Fibroblast of mammary gland (primary cell): ENCODE measurements around the gene SLC4A7.
"Not testable (repeated sequence)": the region's sequence is repeated elsewhere in the genome, so short reads cannot be mapped to it uniquely, and the experiment has no call there.

Experiments used
- DNase-seq: peaks from one replicate; pipeline ENCODE4 v3.0.0-alpha.2; 2010; ENCODE audit warnings: low read depth
- H3K4me3 ChIP-seq: 2 replicates; pipeline ENCODE4 v1.5.1; 2011; ENCODE audit warnings: low read depth, mild to moderate bottlenecking, low read length, moderate library complexity; ENCODE audit not compliant: control insufficient read depth
- TF ChIP-seq, protein P1 (sequence below): conservative IDR thresholded peaks from 2 replicates; pipeline ENCODE4 v1.5.1; 2011; ENCODE audit warnings: low read depth, low read length, inconsistent platforms; ENCODE audit not compliant: control insufficient read depth, insufficient read depth

The SLC4A7 gene

DNA sequence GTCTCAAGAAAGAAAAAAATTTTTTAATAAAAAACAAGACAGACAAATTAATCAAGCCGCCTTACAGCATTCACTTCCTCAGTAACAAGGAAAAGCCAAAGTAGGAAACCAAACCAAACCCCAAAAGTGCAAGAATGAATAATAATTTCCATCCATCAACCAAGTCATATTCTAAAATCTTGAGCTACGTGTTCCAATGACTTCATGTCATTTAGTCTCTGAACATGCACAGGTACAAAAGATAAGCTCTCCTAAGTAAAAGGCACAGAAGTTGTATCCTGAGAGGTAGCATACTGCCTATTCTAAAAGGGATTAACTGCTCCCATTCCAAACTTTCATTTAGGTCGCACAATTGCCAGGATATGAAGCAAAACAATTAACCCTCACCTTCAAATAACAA is 29.7 kb downstream of the SLC4A7 start:
- DNase-seq: no peak

DNA sequence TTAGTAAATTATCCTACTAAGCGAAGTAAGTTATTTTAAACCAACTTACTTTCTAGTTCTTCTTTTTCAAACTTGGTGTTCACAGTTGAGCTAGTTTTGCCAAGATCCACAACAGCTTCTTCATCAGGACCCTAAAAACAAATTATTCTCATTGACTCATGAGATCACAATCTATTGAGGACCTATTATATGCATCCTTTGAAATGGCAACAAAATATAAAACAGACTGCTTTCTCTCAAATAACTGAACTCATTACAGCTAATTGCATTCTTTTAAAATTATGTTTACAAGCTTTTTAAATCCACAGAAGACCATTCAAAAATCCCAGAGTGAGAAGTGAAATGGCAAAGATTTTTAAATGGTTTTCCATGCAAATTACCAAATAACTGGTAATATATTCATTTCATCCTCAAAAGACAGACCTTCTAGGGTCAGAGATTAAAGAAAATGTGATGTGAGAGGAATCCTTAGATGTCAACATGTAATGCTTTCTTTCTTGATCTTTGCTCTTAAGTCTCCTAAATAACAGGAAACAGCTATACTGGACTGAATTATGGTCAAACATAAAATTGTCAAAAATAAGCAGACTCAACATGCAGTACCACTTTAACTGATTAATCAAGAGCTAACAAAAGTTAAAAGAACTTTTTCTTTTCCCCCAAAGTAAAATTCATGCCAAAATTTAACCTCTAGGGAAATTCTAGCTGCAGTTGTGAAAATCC is 31.7 kb downstream of the SLC4A7 start:
- no peak for DNase-seq
- TF ChIP-seq, protein P1, sequence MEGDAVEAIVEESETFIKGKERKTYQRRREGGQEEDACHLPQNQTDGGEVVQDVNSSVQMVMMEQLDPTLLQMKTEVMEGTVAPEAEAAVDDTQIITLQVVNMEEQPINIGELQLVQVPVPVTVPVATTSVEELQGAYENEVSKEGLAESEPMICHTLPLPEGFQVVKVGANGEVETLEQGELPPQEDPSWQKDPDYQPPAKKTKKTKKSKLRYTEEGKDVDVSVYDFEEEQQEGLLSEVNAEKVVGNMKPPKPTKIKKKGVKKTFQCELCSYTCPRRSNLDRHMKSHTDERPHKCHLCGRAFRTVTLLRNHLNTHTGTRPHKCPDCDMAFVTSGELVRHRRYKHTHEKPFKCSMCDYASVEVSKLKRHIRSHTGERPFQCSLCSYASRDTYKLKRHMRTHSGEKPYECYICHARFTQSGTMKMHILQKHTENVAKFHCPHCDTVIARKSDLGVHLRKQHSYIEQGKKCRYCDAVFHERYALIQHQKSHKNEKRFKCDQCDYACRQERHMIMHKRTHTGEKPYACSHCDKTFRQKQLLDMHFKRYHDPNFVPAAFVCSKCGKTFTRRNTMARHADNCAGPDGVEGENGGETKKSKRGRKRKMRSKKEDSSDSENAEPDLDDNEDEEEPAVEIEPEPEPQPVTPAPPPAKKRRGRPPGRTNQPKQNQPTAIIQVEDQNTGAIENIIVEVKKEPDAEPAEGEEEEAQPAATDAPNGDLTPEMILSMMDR: no peak

More for the DNA sequence above, 29.7 kb downstream of the SLC4A7 start:
- TF ChIP-seq, protein P1: no peak
- H3K4me3 ChIP-seq: no peak overlapping the region

DNA sequence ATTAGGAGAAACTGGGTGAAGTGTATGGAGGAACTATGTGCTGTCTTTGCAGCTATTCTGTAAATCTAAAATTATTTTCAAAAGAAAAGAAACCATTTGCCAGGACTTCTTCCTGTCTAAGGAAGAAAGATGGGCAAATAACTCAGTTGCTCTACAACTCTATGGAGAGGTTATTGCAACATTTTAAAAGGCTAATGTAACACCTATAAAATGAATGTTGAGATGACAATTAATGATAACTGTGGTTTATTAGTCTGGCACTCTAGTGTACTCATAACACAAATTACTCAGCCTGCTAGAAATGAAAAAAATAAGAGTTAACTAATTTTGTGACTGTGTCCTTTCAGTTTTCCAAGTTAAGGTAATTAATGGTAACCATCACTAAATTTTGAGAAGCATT is 32.3 kb downstream of the SLC4A7 start:
- TF ChIP-seq, protein P1: no peak
- H3K4me3 ChIP-seq: no peak overlapping the region
- DNase-seq: no peak

More for the DNA sequence above, 31.7 kb downstream of the SLC4A7 start:
- no peak overlapping the region for H3K4me3 ChIP-seq

DNA sequence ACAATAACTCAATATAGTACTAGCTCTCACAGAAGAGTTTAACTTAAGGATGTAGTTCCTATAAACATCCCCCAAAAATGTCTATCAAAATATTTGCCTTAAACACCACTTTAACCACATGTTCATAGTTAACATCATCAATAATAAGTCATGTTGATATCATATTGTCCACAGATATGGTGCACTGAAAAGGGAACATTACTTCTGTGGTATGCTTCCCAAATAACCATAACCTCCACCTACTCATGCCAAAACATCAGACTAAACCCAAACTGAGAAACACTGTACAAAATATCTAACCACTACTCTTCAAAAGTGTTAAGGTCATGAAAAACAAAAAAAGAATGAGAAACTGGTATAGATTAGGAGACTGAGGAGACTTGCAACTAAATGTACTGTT is 32.9 kb downstream of the SLC4A7 start:
- H3K4me3 ChIP-seq: no peak overlapping the region
- TF ChIP-seq, protein P1: no peak
- DNase-seq: no peak

DNA sequence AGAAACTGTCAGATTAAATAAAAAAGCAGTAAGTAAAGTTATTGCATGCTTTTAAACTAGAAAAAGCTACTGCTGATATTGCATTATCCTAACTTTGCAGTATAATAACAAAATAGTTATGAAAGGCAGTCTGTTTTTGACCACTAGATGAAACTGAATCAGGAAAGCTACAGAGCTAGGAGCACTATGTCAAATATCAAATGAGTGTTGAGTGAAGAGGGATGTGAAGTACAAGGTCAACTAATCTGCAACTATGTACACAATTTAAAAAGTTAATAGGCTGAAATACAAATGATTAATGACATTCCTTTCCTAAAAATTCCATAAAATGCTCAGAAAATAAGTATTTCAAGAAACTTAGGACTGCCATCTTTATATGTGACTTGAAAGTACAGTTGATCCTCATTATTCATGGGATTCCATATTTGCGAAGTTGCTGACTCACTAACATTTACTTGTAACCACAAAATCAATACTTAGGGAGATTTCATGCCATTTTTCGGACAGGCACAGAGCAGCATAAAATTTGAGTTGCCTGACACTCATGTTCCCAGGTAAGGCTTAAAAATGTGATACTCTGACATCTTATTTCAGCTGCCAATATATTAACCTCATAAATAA is 34.5 kb downstream of the SLC4A7 start:
- no peak for DNase-seq
- no peak overlapping the region for H3K4me3 ChIP-seq
- TF ChIP-seq, protein P1: no peak

DNA sequence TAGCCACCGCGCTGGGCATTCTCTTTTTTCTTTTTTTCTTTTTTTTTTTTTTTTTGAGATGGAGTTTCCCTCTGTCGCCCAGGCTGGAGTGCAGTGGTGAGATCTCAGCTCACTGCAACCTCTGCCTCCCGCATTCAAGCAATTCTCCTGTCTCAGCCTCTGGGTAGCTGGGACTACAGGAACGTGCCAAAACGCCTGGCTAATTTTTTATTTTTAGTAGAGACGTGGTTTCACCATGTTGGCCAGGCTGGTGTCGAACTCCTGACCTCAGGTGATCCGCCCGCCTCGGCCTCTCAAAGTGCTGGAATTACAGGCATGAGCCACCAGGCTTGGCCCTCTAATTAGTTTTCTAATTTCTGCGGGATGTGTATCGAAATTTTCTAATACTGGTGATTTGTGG is 41.2 kb downstream of the SLC4A7 start:
- DNase-seq, H3K4me3 ChIP-seq: not testable (repeated sequence)

DNA sequence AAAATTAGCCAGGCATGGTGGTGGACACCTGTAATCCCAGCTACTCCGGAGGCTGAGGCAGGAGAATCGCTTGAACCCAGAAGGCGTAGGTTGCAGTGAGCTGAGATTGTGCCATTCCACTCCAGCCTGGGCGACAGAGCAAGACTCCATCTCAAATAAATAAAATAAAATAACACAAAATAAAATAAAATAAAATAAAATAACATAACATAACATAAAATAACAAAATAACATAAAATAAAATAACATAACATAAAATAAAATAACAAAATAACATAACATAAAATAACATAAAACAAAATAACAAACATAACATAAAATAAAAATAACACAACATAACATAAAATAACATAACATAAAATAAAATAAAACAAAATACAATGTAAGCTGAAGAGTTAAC is 45.8 kb downstream of the SLC4A7 start:
- DNase-seq, H3K4me3 ChIP-seq: not testable (repeated sequence)
